Posterior vena cava (tissue), 2 donors: Measurements from ENCODE around the gene VAV2. TPM values are rescaled to one million over a fixed set of nuclear protein-coding genes. Genes with fewer than 3 reads are reported as not detected.

Source experiments
- DNase-seq: peaks from one replicate; pipeline ENCODE4 v3.0.0-alpha.2; 2020; ENCODE audit warnings: low spot score
- intact Hi-C, 2 donors: fragments of 100-400 bp; cut with DNase I; formaldehyde crosslinking; loops; one replicate each; pipeline versions ENCODE4 v1.14.1 to v1.14.2; 2022 to 2023
- total RNA-seq, 2 donors: library from RNA; stranded (reverse); fragmentation: NEBNext Ultra II Directional; extraction: Animal tissue kit (Norgen Biotek cat#: 25700); gene quantifications; one replicate each; pipeline ENCODE4 v1.2.1, GENCODE V29; 2021
- donor health status: DM: yes; HTN: yes; CAD: no.
- donor health status: DM: yes; HTN: yes; CAD: no.

The VAV2 gene
- total RNA-seq, 2 donors from 2014 or later = 12.9 to 17.9 TPM

DNA sequence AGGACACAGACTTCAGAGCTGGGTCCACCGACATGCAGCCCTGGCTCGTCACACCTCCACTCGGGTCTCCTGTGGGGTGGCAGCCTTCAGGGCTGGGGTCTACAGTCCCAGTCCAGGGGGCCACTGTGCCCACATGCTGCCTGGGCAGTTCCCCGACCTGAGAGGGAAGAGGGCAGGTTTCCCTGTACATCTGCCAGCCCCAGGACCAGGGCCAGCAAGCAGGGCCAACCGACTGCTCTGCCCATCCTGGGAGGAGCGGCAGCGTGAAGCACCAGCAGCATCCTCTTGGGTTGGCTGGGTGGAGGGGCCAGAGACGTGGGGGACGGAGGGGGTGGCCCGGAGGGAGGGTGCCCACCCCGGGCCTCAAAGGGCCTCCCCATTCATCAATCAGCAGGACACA lies 133.4 kb downstream of the VAV2 start:
- DNase-seq = no peak
- intact Hi-C loops = loop anchor here in 1 of 2 donors (1.0 to 5.0 kb wide), 2 partner anchors 115 to 129 kb away; no protein-coding TSS in a partner anchor

DNA sequence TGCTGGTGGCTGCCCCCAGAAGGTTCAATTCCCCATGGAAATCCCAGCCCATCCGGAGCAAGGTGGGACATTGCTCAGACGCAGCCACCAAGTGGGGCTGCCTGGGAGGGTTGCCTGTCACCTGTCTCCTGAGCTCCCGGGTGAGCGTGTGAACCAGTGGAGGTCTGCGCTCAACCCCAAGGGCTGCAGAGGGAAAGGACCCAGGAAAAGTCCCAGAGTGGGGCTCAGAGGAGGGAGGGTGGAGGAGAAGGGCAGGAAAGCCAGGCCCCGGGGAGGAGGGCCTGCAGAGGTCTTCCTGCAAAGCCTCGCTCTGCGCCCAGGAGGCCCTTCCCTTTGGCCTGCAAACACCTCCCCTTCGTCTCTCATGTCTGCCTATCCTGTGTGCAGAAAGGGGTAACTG lies 134.5 kb downstream of the VAV2 start:
- no peak for DNase-seq
- intact Hi-C loops = loop anchor here in 1 of 2 donors (1.0 to 5.0 kb wide), 2 partner anchors 116 to 130 kb away; no protein-coding TSS in a partner anchor

DNA sequence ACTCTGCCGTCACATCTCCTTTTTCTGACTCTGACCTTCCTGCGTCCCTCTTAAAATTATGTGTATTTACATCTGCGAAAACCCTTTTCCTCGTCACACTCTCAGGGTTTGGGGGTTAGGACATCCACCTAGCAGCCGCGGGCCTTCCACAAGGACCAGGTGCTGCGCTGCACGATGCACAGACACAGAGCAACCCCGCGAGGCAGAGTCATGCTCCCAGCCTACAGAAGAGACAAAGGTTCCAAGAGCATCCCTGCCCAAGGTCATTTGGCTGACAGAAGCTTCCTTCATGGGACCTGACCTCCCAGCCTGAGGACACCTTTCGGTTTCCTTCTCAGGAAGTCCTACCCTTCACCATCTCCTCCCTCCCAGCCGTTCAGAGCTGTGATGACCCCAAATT lies 135.3 kb downstream of the VAV2 start:
- no peak for DNase-seq
- intact Hi-C loops = loop anchor here in 1 of 2 donors (5.0 kb wide), 1 partner anchor 131 kb away; no protein-coding TSS in a partner anchor

DNA sequence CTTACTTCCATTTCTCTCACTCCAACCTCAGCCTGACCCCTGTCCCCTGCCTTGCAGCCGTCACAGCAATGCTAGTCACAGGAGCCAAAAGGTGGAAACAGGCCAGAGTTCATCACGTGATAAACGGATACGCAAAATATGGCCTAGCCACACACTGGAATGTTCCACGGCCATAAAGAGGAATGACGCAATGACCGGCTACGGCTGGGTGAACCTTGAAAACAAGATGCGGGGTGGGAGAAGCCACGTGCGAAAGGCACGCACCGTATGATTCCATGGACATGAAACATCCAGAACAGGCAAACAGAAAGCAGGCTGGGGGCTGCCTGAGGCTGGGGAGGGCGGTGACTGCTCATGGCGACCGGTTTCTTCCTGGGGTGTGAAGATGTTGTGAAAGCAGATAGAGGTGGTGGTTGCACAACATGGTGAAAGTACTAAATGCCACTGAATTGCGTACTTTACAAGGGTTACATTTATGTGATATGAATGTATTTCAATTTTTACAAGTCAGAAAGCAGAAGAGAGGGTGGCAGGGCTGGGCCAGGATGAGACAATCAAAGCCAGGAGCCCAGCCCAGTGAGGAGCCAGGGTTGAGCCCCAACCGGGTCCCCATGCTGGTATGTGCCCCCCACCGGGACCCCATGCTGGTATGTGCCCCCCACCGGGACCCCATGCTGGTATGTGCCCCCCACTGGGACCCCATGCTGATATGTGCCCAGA lies 136.2 kb downstream of the VAV2 start:
- DNase-seq = no peak
- intact Hi-C loops = loop anchor here in 1 of 2 donors (5.0 kb wide), 1 partner anchor 131 kb away; no protein-coding TSS in a partner anchor

DNA sequence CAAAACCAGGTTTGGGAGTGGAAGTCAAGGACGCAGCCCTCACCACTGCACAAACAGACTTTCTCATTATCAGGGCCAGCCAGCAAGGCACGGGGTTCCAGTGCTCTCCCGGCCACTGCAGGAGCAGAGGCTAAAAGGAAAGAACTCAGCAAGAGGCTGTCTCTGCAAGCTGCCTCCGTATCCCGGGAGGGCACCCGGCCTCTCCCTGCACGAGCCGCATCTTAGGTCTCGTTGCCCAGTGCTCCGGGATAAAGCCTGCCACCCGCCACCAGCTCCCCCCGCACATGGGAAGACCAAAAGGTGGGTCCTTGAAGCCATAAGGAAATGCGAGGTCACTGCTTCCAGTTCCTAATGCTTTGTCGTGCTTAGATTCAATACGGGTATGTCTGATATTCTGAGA lies 136.8 kb downstream of the VAV2 start:
- intact Hi-C loops = loop anchor here in 1 of 2 donors (5.0 kb wide), 1 partner anchor 132 kb away; no protein-coding TSS in a partner anchor
- DNase-seq = no peak

DNA sequence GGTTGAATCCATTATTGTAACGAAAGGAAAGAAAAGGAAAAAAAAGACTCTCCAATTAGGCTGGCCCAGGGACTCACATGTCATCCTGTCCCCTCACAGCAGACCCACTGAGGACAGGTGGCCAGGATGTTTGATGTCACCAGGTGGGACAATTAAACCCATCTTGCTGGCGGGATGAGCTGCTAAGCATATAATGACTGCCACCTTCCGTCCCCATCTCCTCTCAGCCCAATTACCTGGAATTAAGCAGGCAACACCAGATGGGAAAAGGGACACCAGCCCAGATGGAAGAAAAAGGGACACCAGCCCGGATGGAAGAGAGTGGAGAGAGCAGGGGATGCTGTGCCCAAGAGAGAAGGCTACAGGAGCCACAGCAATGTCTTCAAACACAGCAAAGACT lies 137.4 kb downstream of the VAV2 start:
- intact Hi-C loops = loop anchor here in 1 of 2 donors (5.0 kb wide), 1 partner anchor 133 kb away; no protein-coding TSS in a partner anchor
- DNase-seq = no peak

DNA sequence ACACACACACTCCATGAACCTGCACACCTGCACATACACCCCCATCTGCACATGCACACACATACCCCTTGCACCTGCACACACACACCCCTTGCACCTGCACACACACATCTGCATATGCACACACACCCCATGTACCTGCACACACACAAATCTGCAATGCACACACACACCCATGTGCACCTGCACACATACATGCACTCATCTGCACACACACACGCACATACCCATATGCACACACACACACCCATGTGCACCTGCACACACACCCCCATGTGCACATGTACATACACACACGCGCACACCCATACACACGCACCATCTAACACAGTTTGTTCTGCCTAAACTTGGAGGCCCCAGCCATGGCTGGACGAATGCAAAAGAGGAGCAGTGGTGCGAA lies 138.1 kb downstream of the VAV2 start:
- intact Hi-C loops = no loop called here
- DNase-seq = no peak

DNA sequence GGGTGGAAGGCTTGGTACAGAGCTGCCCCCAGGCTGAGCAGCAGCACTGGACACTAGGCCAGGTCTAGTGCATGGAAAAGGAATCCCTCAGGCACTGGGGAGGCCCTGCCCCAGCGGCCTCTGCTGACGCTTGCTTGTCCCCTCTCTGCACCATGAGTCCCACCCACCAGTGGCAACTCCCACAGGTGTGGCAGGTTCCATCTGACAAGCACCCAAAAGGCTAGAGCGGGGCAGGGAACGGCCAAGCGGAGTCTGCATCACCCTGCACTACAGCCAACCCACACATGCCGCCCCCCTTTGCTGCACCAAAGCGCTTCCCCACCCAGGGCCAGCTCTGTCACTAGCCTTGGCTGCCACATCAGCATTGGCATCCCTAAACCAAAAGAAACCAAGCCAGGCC lies 138.8 kb downstream of the VAV2 start:
- intact Hi-C loops = no loop called here
- no peak for DNase-seq

DNA sequence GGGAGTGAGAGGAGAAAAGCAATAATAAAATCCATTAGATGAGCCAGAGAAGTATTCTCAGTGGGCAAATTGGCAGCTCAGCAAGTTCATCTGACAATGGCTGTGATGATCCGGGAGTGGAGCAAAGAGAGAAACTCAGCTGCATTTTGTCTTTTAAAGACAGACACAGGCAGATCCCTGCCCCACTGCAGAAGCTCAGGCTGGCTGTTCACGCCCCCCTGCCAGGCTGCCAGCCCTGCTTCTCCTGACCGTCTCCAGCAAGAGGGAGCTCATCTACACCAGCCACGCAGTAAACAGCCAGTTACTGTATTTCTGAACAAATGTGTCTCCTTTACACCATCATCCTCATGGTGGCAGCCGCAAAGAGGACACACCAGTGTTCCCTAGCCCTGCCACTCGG lies 139.7 kb downstream of the VAV2 start:
- no peak for DNase-seq
- intact Hi-C loops = no loop called here

DNA sequence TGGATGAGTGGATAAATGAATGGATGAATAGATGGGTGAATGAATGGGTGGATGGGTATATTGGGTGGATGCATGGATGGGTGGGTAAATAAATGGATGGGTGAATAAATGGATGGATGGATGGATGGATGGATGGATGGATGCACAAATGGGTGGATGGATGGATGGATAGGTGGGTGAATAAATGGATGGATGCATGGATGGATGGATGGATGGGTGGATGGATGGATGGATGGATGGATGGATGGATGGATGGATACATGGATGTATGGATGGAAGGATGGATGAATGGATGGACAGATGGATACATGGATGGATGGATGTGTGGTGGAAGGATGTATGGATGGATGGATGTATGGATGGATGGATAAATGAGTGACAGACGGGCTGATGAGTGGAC lies 140.4 kb downstream of the VAV2 start:
- intact Hi-C loops = no loop called here
- DNase-seq = no peak

DNA sequence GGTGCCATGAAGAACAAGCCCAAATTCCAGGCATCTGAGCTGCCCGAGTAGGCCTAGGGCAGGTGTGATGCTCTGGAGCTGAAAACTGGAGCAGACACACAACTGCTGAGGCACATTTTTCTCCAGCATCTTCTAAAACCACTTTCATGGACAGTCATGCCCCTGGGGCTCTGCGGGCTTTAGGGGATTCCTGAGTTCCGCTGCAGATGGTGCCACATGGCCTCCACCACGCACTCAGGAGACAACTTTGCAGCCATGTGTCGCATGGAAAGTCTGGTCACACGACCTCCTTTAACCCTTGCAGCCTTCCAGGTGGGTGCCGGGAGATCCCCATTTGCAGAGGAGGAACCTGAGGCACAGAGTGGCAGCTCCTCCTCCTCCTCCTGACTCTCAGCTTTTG lies 141.2 kb downstream of the VAV2 start:
- intact Hi-C loops = no loop called here
- DNase-seq = no peak

DNA sequence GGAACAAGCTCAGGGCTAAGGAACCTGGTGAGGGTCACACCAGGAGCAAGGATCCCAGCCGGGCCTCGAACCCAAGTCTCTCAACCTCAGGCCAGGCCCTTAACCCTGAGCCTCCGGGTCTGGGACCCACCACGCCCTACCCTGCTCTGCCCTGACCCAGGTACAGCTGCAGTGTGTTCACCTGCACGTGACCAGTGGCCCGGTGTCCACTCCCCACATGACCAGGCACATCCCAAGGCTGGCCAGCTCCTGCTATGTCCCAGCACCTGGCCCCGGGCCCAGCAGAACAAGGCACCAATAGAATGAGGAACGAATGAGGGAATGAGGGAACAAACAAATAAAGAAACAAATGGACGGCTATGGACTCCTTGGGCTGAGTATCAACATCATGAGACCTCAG lies 142.0 kb downstream of the VAV2 start:
- DNase-seq = no peak
- intact Hi-C loops = no loop called here

DNA sequence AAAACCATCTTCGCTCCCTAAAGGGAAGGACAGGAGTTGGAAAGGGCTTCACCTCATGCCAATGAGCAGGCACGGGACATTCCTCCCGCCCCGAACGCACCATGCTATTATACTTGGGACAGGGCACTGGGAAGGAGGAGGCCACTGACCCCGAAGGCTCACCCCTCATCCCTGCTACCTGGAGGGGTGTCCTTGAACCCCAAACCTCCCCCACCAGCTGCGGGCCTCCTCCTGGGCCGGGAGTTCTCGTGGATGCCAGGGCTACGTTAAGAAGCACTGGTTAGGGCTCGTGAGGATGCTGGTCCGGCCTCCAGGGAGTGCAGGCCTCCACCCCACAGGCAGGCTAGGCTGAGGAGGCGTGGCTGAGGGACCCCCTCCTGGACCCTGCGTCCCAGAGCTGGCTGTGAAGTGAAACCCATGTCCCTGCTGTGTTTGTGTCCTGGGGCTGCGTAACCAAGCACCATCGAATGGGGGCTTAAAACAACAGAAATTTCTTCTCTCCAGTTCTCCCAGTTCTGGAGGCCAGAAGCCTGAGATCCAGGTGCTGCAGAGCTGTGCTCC lies 142.9 kb downstream of the VAV2 start:
- DNase-seq = no peak
- intact Hi-C loops = loop anchor here in 1 of 2 donors (1.0 kb wide), 1 partner anchor 14 kb away; no protein-coding TSS in a partner anchor

DNA sequence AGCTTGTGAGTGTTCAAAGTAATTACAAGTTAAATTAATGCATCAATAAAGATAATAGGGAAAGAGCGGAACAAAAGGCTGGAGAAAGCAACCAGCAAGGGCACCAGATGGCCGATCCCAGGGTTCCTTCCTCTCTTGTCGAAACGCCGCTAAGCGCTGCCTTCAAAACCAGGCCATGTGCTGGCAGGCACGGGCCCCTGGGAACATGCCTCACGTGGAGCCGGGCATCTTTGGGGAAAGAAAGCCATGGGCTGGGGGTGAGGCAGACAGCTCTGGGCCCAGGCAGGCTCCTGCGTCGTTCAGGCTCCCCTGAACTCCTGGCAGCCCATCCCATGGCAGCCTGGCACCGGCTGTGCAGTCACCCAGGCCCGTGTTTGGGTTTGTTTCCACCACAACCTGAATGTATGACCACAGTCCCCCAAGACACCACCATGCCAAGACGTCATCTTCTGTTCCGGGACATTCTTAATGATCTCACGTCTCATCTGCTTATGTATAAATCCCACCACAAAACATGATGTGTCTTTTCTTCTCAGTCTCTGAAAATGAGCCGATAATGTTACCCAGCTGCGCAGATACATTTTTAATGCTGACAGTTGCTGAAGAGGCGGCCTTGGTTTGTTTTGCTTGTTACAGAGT lies 143.5 kb downstream of the VAV2 start:
- DNase-seq = no peak
- intact Hi-C loops = loop anchor here in 1 of 2 donors (1.0 kb wide), 1 partner anchor 15 kb away; no protein-coding TSS in a partner anchor

DNA sequence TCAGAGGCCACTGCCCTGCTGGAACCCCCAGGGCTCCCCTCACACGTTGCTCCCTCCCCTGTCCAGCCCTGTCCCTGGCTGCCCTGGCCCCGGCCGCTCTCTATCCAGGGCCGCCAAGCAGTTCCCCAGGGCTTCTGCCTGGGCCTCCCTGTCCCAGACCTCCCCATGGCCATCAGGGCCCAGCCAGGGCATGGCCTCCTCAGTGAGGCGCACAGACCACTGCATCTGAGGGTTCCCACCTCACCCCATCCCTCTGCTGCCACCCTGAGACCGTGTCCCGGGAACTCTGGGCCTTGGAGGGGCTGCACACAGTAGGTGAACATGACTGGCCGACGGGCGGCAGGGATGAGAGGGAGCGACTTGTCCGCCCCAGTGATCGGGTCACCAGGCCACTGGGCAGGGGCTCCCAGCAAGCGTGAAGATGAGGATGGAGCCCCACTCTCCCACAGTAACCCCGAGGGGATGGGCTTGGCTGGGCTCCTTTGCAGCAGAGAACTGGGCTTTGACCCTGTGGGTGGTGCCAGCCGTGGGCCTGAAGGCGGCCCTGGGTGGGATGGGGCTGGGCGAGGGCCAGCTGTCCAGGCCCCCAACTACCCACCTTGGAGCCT lies 145.5 kb downstream of the VAV2 start:
- DNase-seq = no peak
- intact Hi-C loops = no loop called here

DNA sequence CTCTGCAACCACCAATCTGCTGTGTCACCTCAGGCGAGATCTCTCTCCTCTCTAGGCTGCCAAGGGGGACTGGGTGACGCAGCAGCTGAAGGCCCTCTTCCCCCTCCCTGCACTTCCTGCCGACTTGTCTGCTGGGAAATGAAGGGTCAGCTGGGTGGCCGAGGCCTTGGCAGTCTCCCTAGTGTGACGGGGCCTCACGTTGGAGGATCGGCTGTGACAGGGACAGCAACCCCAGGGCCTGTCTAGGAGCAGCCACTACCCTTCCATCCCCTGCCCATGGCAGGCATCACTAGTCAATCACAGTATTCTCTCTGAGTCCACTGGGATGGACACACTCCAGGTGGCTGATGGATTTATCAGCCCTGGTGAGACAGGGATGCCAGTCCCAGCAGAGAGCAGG lies 146.7 kb downstream of the VAV2 start:
- DNase-seq = peak; percentile 95
- intact Hi-C loops = no loop called here

DNA sequence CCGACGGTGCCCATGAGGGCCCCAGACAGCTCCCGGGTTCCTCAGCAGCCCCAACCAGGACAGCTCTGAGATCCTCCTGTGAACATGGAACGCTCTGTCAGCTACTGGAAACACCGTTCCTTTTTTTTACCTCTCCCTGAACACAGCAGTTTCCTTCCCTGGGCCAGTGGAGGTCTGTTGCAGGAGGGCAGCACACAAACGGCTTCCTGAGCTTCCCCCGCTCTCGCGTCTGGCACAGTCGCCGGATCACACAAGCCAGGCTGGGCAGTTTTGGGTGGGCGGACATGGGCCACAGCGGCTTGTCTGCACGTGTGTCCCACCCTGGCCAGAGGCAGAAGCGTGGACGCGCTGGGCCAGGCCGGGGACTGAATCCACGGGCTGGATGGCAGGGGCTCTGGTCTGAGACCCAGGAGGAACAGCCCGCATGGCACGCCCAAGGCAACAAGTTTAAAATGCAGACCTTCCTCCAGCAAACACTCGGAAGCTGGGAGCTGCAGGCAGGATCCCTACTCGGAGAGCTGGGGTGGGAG lies 147.2 kb downstream of the VAV2 start:
- DNase-seq = no peak
- intact Hi-C loops = no loop called here

DNA sequence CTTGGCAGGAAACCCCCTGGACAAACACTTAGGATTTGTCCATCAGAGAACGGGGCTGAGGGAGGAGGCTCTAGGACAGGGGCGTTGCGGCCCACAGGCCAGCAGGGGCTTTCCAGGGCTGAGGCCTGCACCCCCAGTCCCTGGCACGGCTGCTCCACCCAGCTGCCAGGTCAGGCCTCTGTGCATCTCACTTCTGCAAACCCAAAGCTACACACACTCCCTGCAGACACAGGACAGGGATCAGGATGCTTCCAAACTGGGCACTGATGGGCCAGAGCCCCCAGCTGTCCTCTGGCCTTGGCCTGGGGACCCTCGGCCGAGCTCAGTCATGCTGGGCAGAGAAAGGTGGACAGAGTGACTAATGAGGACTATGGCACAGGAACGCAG lies 147.7 kb downstream of the VAV2 start:
- intact Hi-C loops = no loop called here
- DNase-seq = no peak

DNA sequence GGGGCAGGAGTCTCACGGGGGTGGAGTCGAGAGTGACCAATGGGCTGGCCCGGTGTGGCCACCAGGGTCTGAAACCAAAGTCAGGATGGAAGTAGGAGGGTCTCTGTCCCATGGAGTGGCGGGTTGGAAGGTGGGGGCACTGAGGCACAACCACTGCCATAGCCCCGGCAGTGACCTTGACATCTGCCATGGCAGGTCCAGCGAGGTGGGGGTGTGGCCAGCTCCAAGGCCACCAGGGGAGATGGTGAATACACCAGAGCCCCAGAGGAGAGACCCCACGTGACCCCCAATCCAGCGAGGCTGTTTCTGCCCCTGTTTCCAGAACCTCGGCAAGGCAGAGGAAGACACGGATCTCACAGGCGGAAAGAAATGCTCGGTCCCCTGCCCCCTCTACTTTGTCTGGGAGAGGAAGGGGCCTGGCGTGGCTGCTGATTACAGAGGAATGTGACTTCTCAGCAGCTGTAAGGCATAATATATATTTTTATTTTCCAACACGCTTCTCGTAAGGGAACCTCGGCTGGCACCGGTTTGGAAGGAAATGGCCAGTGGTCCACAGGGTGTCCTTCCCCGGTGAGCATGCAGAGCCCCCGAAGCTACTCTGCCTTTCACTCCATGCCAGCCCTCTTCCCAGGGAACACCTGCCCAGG lies 148.2 kb downstream of the VAV2 start:
- DNase-seq = no peak
- intact Hi-C loops = no loop called here
